Uterus (tissue), 4 donors: Measurements from ENCODE around the gene PHACTR2. TPM values are rescaled to one million over a fixed set of nuclear protein-coding genes. Genes with fewer than 3 reads are reported as not detected.

ENCODE experiments used
- DNase-seq, 2 donors: peaks; one replicate each; pipeline ENCODE4 v3.0.0-alpha.2; 2019 to 2020
- H3K27ac ChIP-seq, 2 donors: fragments of 200-600 bp; sonication (generic); 1 replicate in 1 of 2; 2 replicates in 1 of 2; pipeline ENCODE4 v1.5.1; 2016 to 2018
- H3K27me3 ChIP-seq, 2 donors: fragments of 200-600 bp; sonication (generic); one replicate each; pipeline ENCODE4 v1.5.1; 2018 to 2019; ENCODE audit warnings: control low read depth in 1 of 2
- H3K36me3 ChIP-seq, 2 donors: fragments of 200-600 bp; sonication (generic); one replicate each; pipeline ENCODE4 v1.5.1; 2019; ENCODE audit warnings: control low read depth in 1 of 2
- H3K4me1 ChIP-seq, 2 donors: fragments of 200-600 bp; sonication (generic); one replicate each; pipeline ENCODE4 v1.5.1; 2018 to 2019; ENCODE audit warnings: control low read depth in 1 of 2
- H3K4me3 ChIP-seq, 2 donors: fragments of 200-600 bp; sonication (generic); 1 replicate in 1 of 2; 2 replicates in 1 of 2; pipeline ENCODE4 v1.5.1; 2018 to 2019; ENCODE audit warnings: mild to moderate bottlenecking in 1 of 2
- H3K9me3 ChIP-seq, 2 donors: fragments of 200-600 bp; sonication (generic); one replicate each; pipeline ENCODE4 v1.5.1; 2019; ENCODE audit warnings: control low read depth in 1 of 2
- POLR2A ChIP-seq, 2 donors: fragments of 450-650 bp; IDR thresholded peaks; one replicate each; pipeline ENCODE4 v1.6.1; 2016; ENCODE audit warnings: antibody characterized with exemption in 2 of 2, mild to moderate bottlenecking in 1 of 2, moderate library complexity in 1 of 2
- intact Hi-C: fragments of 100-400 bp; cut with DNase I; formaldehyde crosslinking; loops from one replicate; pipeline ENCODE4 v1.15.1; 2023; ENCODE audit warnings: low total_unique reads
- total RNA-seq, 4 donors: library from RNA; depleted of rRNA in 3 of 4; stranded (reverse); fragments of >200 nt in 3 of 4; gene quantifications; one replicate each; pipeline versions ENCODE4 v1.1.0 to v1.2.4, GENCODE V29; 2014 to 2023
- TF ChIP-seq, protein P1 (sequence below), 4 experiments: fragments of 200-600 bp in 2 of 4; fragments of 450-650 bp in 2 of 4; sonication (generic) in 2 of 4; IDR thresholded peaks; one replicate each; pipeline ENCODE4 v1.5.1; 2016 to 2019; ENCODE audit warnings: antibody characterized with exemption in 4 of 4, mild to moderate bottlenecking in 2 of 4, moderate library complexity in 1 of 4
- donor health status: DM: yes; HTN: yes; CAD: no.

The PHACTR2 gene
- total RNA-seq, 4 donors from 2014 or later = 78.2 to 145 (median 90.1) TPM

DNA sequence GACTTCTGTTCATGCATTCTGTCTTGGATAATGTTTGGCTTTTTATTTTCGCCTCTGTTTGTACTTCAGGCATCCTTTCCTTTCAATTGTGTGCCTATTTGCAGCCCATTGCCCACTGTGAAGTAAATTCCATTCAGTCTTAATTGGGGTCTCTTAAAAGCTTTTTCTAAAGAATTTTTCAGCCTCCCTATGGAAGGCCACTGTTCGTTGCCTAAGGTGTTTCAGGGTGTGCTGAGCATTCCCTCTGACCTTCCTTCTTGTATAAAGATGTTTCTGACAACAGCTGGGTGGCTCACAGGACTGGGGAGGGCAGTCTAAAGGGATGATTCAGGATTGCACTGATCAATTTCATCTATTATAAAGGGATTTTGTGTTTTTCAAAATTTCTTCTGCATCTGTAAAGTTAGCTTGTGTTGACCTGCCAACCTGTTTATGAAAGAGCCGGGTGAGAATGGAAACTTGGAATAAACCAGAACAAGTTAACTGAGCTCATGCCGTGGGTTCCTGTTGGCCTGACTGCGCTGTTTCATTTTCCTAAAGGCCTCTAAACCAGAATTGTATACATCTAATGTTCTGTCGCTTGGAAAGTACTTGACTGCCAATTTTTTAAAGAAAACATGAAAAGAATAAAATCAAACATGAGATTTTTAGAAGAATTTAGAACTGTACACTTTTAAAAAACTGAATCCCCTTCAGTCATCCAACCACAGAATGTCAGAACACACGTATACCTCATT lies 14.3 kb downstream of the PHACTR2 start:
- no peaks in the 10 kb centered on the region for H3K27me3 ChIP-seq
- TF ChIP-seq POLR2A (IDR thresholded peaks at IDR 0.05) = no peak
- TF ChIP-seq, protein P1, sequence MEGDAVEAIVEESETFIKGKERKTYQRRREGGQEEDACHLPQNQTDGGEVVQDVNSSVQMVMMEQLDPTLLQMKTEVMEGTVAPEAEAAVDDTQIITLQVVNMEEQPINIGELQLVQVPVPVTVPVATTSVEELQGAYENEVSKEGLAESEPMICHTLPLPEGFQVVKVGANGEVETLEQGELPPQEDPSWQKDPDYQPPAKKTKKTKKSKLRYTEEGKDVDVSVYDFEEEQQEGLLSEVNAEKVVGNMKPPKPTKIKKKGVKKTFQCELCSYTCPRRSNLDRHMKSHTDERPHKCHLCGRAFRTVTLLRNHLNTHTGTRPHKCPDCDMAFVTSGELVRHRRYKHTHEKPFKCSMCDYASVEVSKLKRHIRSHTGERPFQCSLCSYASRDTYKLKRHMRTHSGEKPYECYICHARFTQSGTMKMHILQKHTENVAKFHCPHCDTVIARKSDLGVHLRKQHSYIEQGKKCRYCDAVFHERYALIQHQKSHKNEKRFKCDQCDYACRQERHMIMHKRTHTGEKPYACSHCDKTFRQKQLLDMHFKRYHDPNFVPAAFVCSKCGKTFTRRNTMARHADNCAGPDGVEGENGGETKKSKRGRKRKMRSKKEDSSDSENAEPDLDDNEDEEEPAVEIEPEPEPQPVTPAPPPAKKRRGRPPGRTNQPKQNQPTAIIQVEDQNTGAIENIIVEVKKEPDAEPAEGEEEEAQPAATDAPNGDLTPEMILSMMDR (IDR thresholded peaks at IDR 0.05) = no peak
- H3K36me3 ChIP-seq = no peaks in the 10 kb centered on the region
- H3K4me1 ChIP-seq = peaks cover 0 to 9% of the 10 kb centered on the region in 2 donors
- H3K4me3 ChIP-seq = no peak overlapping the region
- no peaks in the 10 kb centered on the region for H3K9me3 ChIP-seq
- H3K27ac ChIP-seq = no peak overlapping the region
- intact Hi-C loops = no loop called here
- DNase-seq = no peak

DNA sequence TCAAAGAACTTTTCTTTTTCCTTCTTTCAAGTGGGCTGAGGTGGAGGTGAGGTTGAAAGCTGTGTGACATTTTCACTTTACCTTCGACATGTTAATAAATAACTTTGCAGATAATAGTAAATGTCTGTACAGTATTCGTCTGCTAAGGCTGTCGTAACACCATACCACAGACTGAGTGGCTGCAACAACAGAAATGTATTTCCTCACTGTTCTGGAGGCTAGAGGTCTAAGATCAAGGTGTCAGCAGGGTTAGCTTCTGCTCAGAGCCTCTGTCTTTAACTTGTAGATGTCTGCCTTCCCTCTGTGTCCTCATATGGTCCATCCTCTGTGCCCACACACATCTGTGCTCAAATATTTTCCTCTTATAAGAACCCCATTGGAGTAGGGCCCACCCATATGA lies 14.9 kb downstream of the PHACTR2 start:
- no peaks in the 10 kb centered on the region for H3K36me3 ChIP-seq
- no peak overlapping the region for H3K4me3 ChIP-seq
- H3K9me3 ChIP-seq = no peaks in the 10 kb centered on the region
- intact Hi-C loops = no loop called here
- H3K4me1 ChIP-seq = peaks cover 5 to 9% of the 10 kb centered on the region in 2 donors
- no peak for TF ChIP-seq POLR2A (IDR thresholded peaks at IDR 0.05)
- TF ChIP-seq, protein P1 (IDR thresholded peaks at IDR 0.05) = no peak
- no peaks in the 10 kb centered on the region for H3K27me3 ChIP-seq
- no peak overlapping the region for H3K27ac ChIP-seq
- no peak for DNase-seq

DNA sequence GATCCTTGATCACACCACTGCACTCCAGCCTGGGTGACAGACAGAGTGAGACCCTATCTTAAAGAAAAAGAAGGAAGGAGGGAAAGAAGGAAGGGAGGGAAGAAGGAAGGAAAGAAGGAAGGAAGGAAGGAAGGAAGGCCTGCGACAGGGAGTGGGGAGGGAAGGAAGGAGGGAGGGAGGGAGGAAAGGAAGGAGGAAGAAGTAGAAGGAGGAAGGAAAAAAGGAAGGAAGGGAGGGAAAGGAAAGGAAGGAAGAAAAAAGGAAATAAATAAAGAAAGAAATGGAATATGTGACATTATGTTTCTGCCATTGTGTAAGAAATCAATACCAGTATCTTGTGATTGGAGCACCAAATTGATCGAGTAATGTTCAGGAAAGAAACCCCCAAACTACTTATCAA lies 16.2 kb downstream of the PHACTR2 start:
- DNase-seq = no peak
- TF ChIP-seq, protein P1 (IDR thresholded peaks at IDR 0.05) = no peak
- TF ChIP-seq POLR2A (IDR thresholded peaks at IDR 0.05) = no peak
- Histone ChIP-seq H3K4me1 (peaks cover under 1 to 8% of the 10 kb centered on the region in 2 donors), H3K9me3 (no peaks in the 10 kb centered on the region), H3K4me3 (no peak overlapping the region), H3K27ac (no peak overlapping the region), H3K36me3 (no peaks in the 10 kb centered on the region), H3K27me3 (no peaks in the 10 kb centered on the region)
- intact Hi-C loops = no loop called here

DNA sequence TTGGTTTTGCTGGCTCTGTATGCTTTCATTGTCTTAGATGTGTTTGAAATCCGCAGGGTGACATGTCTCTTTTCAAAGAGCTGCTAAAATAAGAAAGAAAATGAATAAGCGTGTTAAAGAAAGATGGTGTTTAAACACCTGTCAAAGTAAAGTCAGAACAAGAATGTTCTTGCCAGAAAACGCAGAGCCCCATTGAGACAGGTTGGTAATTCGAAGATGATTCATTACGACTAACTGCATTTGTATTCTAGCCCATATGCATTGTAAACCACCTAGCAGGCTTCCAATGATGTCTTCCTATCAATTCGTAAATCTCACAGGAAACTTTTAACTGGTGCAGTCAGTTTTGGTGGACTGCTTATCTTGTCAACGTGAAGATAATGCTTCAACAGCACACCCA lies 16.8 kb downstream of the PHACTR2 start:
- DNase-seq = no peak
- no peak overlapping the region for H3K27ac ChIP-seq
- intact Hi-C loops = no loop called here
- H3K27me3 ChIP-seq = no peaks in the 10 kb centered on the region
- no peaks in the 10 kb centered on the region for H3K9me3 ChIP-seq
- TF ChIP-seq POLR2A (IDR thresholded peaks at IDR 0.05) = no peak
- TF ChIP-seq, protein P1 (IDR thresholded peaks at IDR 0.05) = no peak
- H3K36me3 ChIP-seq = no peaks in the 10 kb centered on the region
- no peak overlapping the region for H3K4me3 ChIP-seq
- peaks cover 0 to 13% of the 10 kb centered on the region in 2 donors for H3K4me1 ChIP-seq

DNA sequence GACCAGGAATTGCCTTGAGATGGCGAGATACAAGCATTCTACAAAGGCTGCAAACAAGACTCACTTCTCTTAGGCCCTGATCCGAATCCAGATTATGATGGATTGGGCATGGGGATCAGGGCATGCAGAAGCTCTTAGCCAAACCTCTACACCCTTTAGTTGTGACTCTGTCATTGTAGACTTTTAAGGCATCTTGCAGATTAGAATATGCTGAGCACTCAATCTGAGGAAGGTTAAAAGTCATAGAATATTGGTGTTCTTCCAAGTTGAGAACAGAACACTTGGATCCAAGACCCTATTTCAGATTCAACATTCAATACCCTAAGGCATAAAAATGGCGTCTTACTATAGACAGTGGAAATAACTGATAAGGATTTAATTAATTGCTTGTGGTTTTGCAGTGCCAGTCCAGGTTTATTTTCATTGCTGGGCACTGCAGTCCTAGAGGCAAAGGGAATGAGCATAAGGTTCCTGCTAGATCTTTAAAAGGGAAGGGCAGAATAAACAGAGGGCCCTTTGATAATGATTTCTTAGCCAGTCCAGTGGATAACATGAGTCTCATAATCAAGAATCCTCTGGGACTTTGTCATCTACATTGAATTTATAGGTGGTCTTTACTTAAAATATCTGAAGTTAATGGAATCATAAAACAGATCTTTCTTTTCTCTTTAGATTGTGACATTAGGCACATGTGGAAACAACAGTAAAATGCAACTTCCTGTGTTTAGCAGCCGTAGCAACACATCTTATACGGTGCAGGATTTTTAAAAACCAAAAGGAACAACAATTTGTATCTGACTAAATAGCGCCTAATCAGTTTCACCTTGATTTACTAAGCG lies 17.6 kb downstream of the PHACTR2 start:
- Histone ChIP-seq H3K4me1 (peaks cover 0 to 18% of the 10 kb centered on the region in 2 donors), H3K9me3 (no peaks in the 10 kb centered on the region), H3K27me3 (no peaks in the 10 kb centered on the region), H3K36me3 (no peaks in the 10 kb centered on the region), H3K27ac (peak overlapping the region; percentile 33 to 58), H3K4me3 (no peak overlapping the region)
- intact Hi-C loops = no loop called here
- TF ChIP-seq POLR2A (IDR thresholded peaks at IDR 0.05) = no peak
- TF ChIP-seq, protein P1 (IDR thresholded peaks at IDR 0.05) = no peak
- no peak for DNase-seq
